DND-41 (cell line): ENCODE results near the gene SELENOP.

Experiments used
- ATAC-seq: fragments of 200-7000 bp; cut with Tn5 transposase; 3 replicates; pipeline ENCODE4 v1.9.1; 2021; ENCODE audit warnings: low read depth; ENCODE audit not compliant: insufficient read depth
- DNase-seq: peaks from one replicate; pipeline ENCODE4 v3.0.0-alpha.2; 2020
- H2AFZ ChIP-seq: 2 replicates; pipeline ENCODE4 v1.6.0; 2012; ENCODE audit warnings: low read depth, low read length
- H3K27ac ChIP-seq: 2 replicates; pipeline ENCODE4 v1.5.1; 2012; ENCODE audit warnings: low read length, inconsistent platforms
- H3K27me3 ChIP-seq: fragments of 200-600 bp; sonication (generic); 2 replicates; pipeline ENCODE4 v1.6.0; 2012; ENCODE audit warnings: low read length, mild to moderate bottlenecking, inconsistent platforms; ENCODE audit not compliant: insufficient read depth, poor library complexity
- H3K36me3 ChIP-seq: 2 replicates; pipeline ENCODE4 v1.5.1; 2012; ENCODE audit warnings: low read length, inconsistent platforms; ENCODE audit not compliant: insufficient read depth
- H3K4me1 ChIP-seq: 2 replicates; pipeline ENCODE4 v1.5.1; 2012; ENCODE audit warnings: mild to moderate bottlenecking, low read length; ENCODE audit not compliant: insufficient read depth
- H3K4me2 ChIP-seq: 2 replicates; pipeline ENCODE4 v1.6.0; 2012; ENCODE audit warnings: mild to moderate bottlenecking, moderate library complexity, low read length, inconsistent platforms; ENCODE audit not compliant: insufficient read depth
- H3K4me3 ChIP-seq, 2 experiments: fragments of 200-600 bp in 1 of 2; shearing (Covaris generic) in 1 of 2; 2 replicates each; pipeline ENCODE4 v1.5.1; 2012 to 2016; ENCODE audit warnings: inconsistent platforms in 2 of 2, low read length in 2 of 2, mild to moderate bottlenecking in 2 of 2, low read depth in 1 of 2, moderate library complexity in 1 of 2
- H3K79me2 ChIP-seq: 2 replicates; pipeline ENCODE4 v1.6.0; 2012; ENCODE audit warnings: low read length, inconsistent platforms; ENCODE audit not compliant: insufficient read depth
- H3K9ac ChIP-seq: 2 replicates; pipeline ENCODE4 v1.6.0; 2012; ENCODE audit warnings: low read depth, mild to moderate bottlenecking, inconsistent platforms, low read length, moderate library complexity
- H3K9me3 ChIP-seq: 2 replicates; pipeline ENCODE4 v1.5.1; 2012; ENCODE audit warnings: low read length, moderate library complexity, mild to moderate bottlenecking, inconsistent platforms; ENCODE audit not compliant: insufficient read depth, severe bottlenecking
- H4K20me1 ChIP-seq: 2 replicates; pipeline ENCODE4 v1.6.0; 2012; ENCODE audit warnings: low read length; ENCODE audit not compliant: insufficient read depth
- EZH2 ChIP-seq: IDR thresholded peaks from 3 replicates; pipeline ENCODE4 v1.6.1; 2012; ENCODE audit warnings: borderline replicate concordance, low read depth, mild to moderate bottlenecking, moderate library complexity, low read length, inconsistent platforms; ENCODE audit not compliant: severe bottlenecking
- TF ChIP-seq, protein P1 (sequence below): IDR thresholded peaks from 2 replicates; pipeline ENCODE4 v1.5.1; 2012; ENCODE audit warnings: borderline replicate concordance, low read length, moderate library complexity, mild to moderate bottlenecking; ENCODE audit not compliant: poor library complexity, severe bottlenecking; ENCODE audit errors: extremely low read depth

Gene SELENOP

GRCh38 chr5:42779083-42779482 is 32.6 kb downstream of the SELENOP start:
- H3K4me3 ChIP-seq = no peak overlapping the region
- no peaks in the 10 kb centered on the region for H3K36me3 ChIP-seq
- H3K4me2 ChIP-seq = no peak overlapping the region
- TF ChIP-seq EZH2 = no peak
- TF ChIP-seq, protein P1, sequence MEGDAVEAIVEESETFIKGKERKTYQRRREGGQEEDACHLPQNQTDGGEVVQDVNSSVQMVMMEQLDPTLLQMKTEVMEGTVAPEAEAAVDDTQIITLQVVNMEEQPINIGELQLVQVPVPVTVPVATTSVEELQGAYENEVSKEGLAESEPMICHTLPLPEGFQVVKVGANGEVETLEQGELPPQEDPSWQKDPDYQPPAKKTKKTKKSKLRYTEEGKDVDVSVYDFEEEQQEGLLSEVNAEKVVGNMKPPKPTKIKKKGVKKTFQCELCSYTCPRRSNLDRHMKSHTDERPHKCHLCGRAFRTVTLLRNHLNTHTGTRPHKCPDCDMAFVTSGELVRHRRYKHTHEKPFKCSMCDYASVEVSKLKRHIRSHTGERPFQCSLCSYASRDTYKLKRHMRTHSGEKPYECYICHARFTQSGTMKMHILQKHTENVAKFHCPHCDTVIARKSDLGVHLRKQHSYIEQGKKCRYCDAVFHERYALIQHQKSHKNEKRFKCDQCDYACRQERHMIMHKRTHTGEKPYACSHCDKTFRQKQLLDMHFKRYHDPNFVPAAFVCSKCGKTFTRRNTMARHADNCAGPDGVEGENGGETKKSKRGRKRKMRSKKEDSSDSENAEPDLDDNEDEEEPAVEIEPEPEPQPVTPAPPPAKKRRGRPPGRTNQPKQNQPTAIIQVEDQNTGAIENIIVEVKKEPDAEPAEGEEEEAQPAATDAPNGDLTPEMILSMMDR = no peak
- no peaks in the 10 kb centered on the region for H3K9me3 ChIP-seq
- H3K4me1 ChIP-seq = no peaks in the 10 kb centered on the region
- peaks cover 4% of the 10 kb centered on the region for H3K27me3 ChIP-seq
- DNase-seq (no peak), ATAC-seq (no peak)
- no peak overlapping the region for H3K27ac ChIP-seq
- H3K9ac ChIP-seq = no peak overlapping the region
- H3K79me2 ChIP-seq = no peaks in the 10 kb centered on the region
- no peaks in the 10 kb centered on the region for H4K20me1 ChIP-seq
- no peak overlapping the region for H2AFZ ChIP-seq

GRCh38 chr5:42772265-42772993 is 39.3 kb downstream of the SELENOP start:
- Histone ChIP-seq H3K4me3 (no peak overlapping the region), H3K27me3 (peaks cover 4% of the 10 kb centered on the region), H3K79me2 (no peaks in the 10 kb centered on the region), H3K36me3 (no peaks in the 10 kb centered on the region), H3K4me1 (no peaks in the 10 kb centered on the region), H2AFZ (no peak overlapping the region), H3K4me2 (no peak overlapping the region), H3K9me3 (no peaks in the 10 kb centered on the region), H3K27ac (no peak overlapping the region), H3K9ac (no peak overlapping the region), H4K20me1 (no peaks in the 10 kb centered on the region)
- no peak for TF ChIP-seq EZH2
- TF ChIP-seq, protein P1 = no peak
- DNase-seq (no peak), ATAC-seq (no peak)

DNA sequence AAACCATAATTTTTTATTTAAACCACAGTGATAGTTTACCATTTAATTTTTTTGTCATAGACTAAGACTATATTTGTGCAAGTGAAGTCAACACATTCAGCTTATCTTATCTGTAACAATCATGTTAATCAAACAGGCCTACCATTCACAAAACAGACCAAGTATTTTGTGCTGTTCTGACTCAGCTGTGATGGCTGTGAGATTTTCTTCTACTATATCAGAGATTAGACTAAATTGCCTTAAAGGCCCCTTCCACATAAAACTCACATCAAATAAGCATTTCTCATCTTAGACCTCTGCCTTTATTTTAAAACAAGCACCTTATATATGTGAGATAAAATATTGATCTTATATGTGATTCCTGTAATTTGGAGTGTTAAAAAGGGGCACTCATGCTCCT is 41.7 kb downstream of the SELENOP start:
- no peak overlapping the region for H3K4me2 ChIP-seq
- H3K9ac ChIP-seq = no peak overlapping the region
- DNase-seq = no peak
- H3K9me3 ChIP-seq = no peaks in the 10 kb centered on the region
- TF ChIP-seq, protein P1 = no peak
- no peak for TF ChIP-seq EZH2
- H2AFZ ChIP-seq = no peak overlapping the region
- H3K4me3 ChIP-seq = no peak overlapping the region
- no peaks in the 10 kb centered on the region for H4K20me1 ChIP-seq
- no peaks in the 10 kb centered on the region for H3K27me3 ChIP-seq
- H3K36me3 ChIP-seq = no peaks in the 10 kb centered on the region
- no peaks in the 10 kb centered on the region for H3K4me1 ChIP-seq
- H3K27ac ChIP-seq = no peak overlapping the region
- no peak for ATAC-seq
- no peaks in the 10 kb centered on the region for H3K79me2 ChIP-seq
